ENCODE results near the gene MS4A15. TPM values are rescaled to one million over a fixed set of nuclear protein-coding genes. Genes with fewer than 3 reads are reported as not detected.

MS4A15 gene
- total and polyA plus RNA-seq, 4 donors, result 0.17 TPM; not detected in 3

Other genes starting within 250 kb of the MS4A15 start
- not detected for gene MS4A13, start 241.5 kb upstream of the MS4A15 start, total RNA-seq
- gene MS4A13, start 241.5 kb upstream of the MS4A15 start, polyA plus RNA-seq (ENCODE audit: insufficient read length in 2 of 2), result not detected
- 1 to 10 TPM in 1 of 2 donors, under 1 TPM in 1; 0.40 to 2.8 TPM for gene MS4A8, start 57.3 kb upstream of the MS4A15 start, total RNA-seq
- gene MS4A8, start 57.3 kb upstream of the MS4A15 start, polyA plus RNA-seq (ENCODE audit: insufficient read length in 2 of 2), result under 1 TPM in 1 of 2 donors, not detected in 1; 0.72 TPM
- not detected for gene MS4A18, start 32.1 kb upstream of the MS4A15 start, total RNA-seq
- gene MS4A18, start 32.1 kb upstream of the MS4A15 start, polyA plus RNA-seq (ENCODE audit: insufficient read length in 2 of 2), result not detected
- not detected for gene MS4A10, start 28.5 kb downstream of the MS4A15 start, total RNA-seq
- gene MS4A10, start 28.5 kb downstream of the MS4A15 start, polyA plus RNA-seq (ENCODE audit: insufficient read length in 2 of 2), result not detected
- 1 to 10 TPM; 6.5 to 8.9 TPM for gene CCDC86, start 85.2 kb downstream of the MS4A15 start, total RNA-seq
- gene CCDC86, start 85.2 kb downstream of the MS4A15 start, polyA plus RNA-seq (ENCODE audit: insufficient read length in 2 of 2), result 10 to 100 TPM; 19.8 TPM
- 1 to 10 TPM; 1.2 to 1.9 TPM for gene PTGDR2, start 99.1 kb downstream of the MS4A15 start, total RNA-seq
- 1 to 10 TPM; 3.2 to 3.8 TPM for gene PTGDR2, start 99.1 kb downstream of the MS4A15 start, polyA plus RNA-seq (ENCODE audit: insufficient read length in 2 of 2)
- gene ZP1, start 110.7 kb downstream of the MS4A15 start, total RNA-seq, result not detected
- under 1 TPM in 1 of 2 donors, not detected in 1; 0.72 TPM for gene ZP1, start 110.7 kb downstream of the MS4A15 start, polyA plus RNA-seq (ENCODE audit: insufficient read length in 2 of 2)
- 10 to 100 TPM; 49.0 to 50.2 TPM for gene PRPF19, start 149.7 kb downstream of the MS4A15 start, total RNA-seq
- gene PRPF19, start 149.7 kb downstream of the MS4A15 start, polyA plus RNA-seq (ENCODE audit: insufficient read length in 2 of 2), result 100 to 1,000 TPM; 105 to 115 TPM
- 10 to 100 TPM; 33.5 to 39.8 TPM for gene TMEM109, start 157.3 kb downstream of the MS4A15 start, total RNA-seq
- 10 to 100 TPM; 34.8 to 44.7 TPM for gene TMEM109, start 157.3 kb downstream of the MS4A15 start, polyA plus RNA-seq (ENCODE audit: insufficient read length in 2 of 2)
- gene TMEM132A, start 167.6 kb downstream of the MS4A15 start, total RNA-seq, result 100 to 1,000 TPM in 1 of 2 donors, 10 to 100 TPM in 1; 59.0 to 114 TPM
- gene TMEM132A, start 167.6 kb downstream of the MS4A15 start, polyA plus RNA-seq (ENCODE audit: insufficient read length in 2 of 2), result 100 to 1,000 TPM; 198 to 222 TPM
- 10 to 100 TPM; 20.3 to 31.8 TPM for gene SLC15A3, start 195.3 kb downstream of the MS4A15 start, total RNA-seq
- gene SLC15A3, start 195.3 kb downstream of the MS4A15 start, polyA plus RNA-seq (ENCODE audit: insufficient read length in 2 of 2), result 10 to 100 TPM; 29.5 to 35.5 TPM
- 1 to 10 TPM in 1 of 2 donors, under 1 TPM in 1; 0.61 to 1.6 TPM for gene CD6, start 214.8 kb downstream of the MS4A15 start, total RNA-seq
- 1 to 10 TPM; 5.0 to 8.4 TPM for gene CD6, start 214.8 kb downstream of the MS4A15 start, polyA plus RNA-seq (ENCODE audit: insufficient read length in 2 of 2)